ENCODE results near the gene PAX6. TPM values are rescaled to one million over a fixed set of nuclear protein-coding genes. Genes with fewer than 3 reads are reported as not detected.

PAX6 gene
- total RNA-seq, 2 experiments from 2014 or later = not detected

DNA sequence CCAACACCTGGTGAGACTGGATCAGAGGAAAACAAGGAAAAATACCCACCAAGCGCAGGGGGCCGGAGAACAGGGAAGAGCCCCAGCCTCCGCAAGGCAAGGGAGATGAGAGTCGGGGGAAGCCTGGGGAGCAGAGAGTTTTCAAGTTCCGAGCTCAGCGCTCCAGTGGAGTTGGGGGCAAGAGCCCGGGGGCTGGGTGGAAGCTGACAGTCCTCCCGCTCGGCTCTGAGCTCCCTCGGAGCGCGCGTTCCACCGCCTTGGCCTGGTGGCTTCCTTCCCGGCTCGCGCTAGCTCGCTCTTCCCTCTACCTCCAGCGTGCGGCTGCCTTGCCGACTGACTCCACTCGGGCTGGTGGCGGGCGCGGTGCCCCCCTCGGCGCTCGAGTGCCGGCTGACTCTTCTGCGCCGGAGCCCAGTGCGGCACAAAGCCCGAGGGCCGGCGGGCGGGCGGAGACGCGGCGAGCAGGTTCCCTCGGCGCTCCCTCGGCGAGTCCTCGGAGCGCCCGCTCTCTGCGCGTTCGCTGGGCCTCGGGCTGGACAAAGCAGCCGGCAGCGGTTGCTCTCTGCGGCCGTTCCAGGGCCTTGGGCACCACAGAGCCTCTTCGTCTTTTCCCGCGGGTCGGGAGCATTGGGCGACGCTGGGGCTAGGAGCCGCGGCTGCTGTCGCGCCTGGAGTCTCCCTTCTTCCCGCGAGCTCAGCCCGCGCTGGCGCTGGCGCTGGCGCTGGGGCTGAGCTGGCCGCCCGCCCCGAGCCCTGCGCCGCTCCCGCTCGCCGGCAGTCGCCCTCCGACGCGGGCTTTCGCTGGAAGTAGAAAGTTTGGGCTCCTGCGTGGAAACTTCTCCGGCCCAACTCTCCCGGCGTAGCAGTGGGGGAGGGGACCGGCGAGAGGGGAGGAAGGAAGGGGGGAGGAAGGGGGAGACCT is 1.0 kb downstream of the PAX6 start:
- Histone ChIP-seq H4K20me1 (ENCODE audit: insufficient read depth, low read length) (no peaks in the 10 kb centered on the region), H3K4me3 (ENCODE audit: low read depth, low read length, poor library complexity, severe bottlenecking) (no peak overlapping the region), H3K9me2 (ENCODE audit: insufficient read depth, low read length) (no peaks in the 10 kb centered on the region), H3K9me3 (ENCODE audit: low read length) (no peaks in the 10 kb centered on the region), H2AFZ (ENCODE audit: low read length) (no peak overlapping the region), H3K27ac (ENCODE audit: low read depth, low read length, poor library complexity, severe bottlenecking) (no peak overlapping the region), H3K79me2 (ENCODE audit: insufficient read depth, low read depth, low read length) (no peaks in the 10 kb centered on the region), H3K4me2 (ENCODE audit: low read length) (no peak overlapping the region), H3K36me3 (ENCODE audit: insufficient read depth, low read length) (no peaks in the 10 kb centered on the region), H3K4me1 (ENCODE audit: insufficient read depth, low read length, poor library complexity, severe bottlenecking) (no peaks in the 10 kb centered on the region)
- no peak for DNase-seq (ENCODE audit: low spot score)
- TF ChIP-seq, protein P1, sequence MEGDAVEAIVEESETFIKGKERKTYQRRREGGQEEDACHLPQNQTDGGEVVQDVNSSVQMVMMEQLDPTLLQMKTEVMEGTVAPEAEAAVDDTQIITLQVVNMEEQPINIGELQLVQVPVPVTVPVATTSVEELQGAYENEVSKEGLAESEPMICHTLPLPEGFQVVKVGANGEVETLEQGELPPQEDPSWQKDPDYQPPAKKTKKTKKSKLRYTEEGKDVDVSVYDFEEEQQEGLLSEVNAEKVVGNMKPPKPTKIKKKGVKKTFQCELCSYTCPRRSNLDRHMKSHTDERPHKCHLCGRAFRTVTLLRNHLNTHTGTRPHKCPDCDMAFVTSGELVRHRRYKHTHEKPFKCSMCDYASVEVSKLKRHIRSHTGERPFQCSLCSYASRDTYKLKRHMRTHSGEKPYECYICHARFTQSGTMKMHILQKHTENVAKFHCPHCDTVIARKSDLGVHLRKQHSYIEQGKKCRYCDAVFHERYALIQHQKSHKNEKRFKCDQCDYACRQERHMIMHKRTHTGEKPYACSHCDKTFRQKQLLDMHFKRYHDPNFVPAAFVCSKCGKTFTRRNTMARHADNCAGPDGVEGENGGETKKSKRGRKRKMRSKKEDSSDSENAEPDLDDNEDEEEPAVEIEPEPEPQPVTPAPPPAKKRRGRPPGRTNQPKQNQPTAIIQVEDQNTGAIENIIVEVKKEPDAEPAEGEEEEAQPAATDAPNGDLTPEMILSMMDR (conservative IDR thresholded peaks at IDR 0.05; ENCODE audit: low read length) = no peak
- TF ChIP-seq EZH2phosphoT487 (IDR thresholded peaks at IDR 0.05; ENCODE audit: borderline replicate concordance, low read depth, low read length) = no peak
- BruUV-seq (replicated peaks) = no TSS peak
- intact Hi-C loops (cut with micrococcal nuclease; ENCODE audit: unreplicated experiment) = no loop called here
- ChIA-PET POLR2A (no interaction called here), CTCF (ENCODE audit: unreplicated experiment) (no interaction called here)

DNA sequence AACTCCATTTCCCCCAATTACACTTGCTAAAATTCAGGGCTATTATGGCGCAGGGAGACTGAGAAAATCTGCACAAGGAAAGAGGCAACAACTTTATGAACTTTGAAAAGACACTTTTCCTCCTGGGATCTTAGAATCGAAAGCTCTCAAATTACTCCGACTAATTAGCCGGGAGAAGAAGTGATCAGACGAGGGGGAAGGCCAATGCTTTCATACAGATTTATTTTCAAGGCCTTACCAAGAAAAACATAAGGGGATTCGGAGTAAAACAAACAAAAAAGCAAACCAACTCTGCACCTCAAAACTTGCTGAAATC is 1.6 kb downstream of the PAX6 start:
- Histone ChIP-seq H3K9me2 (ENCODE audit: insufficient read depth, low read length) (no peaks in the 10 kb centered on the region), H3K9me3 (ENCODE audit: low read length) (no peaks in the 10 kb centered on the region), H3K4me1 (ENCODE audit: insufficient read depth, low read length, poor library complexity, severe bottlenecking) (no peaks in the 10 kb centered on the region), H3K79me2 (ENCODE audit: insufficient read depth, low read depth, low read length) (no peaks in the 10 kb centered on the region), H3K27ac (ENCODE audit: low read depth, low read length, poor library complexity, severe bottlenecking) (no peak overlapping the region), H4K20me1 (ENCODE audit: insufficient read depth, low read length) (no peaks in the 10 kb centered on the region), H3K36me3 (ENCODE audit: insufficient read depth, low read length) (no peaks in the 10 kb centered on the region), H3K4me2 (ENCODE audit: low read length) (no peak overlapping the region), H2AFZ (ENCODE audit: low read length) (no peak overlapping the region), H3K4me3 (ENCODE audit: low read depth, low read length, poor library complexity, severe bottlenecking) (no peak overlapping the region)
- intact Hi-C loops (cut with micrococcal nuclease; ENCODE audit: unreplicated experiment) = no loop called here
- no peak for DNase-seq (ENCODE audit: low spot score)
- BruUV-seq (replicated peaks) = no TSS peak
- ChIA-PET POLR2A (no interaction called here), CTCF (ENCODE audit: unreplicated experiment) (no interaction called here)
- TF ChIP-seq, protein P1 (conservative IDR thresholded peaks at IDR 0.05; ENCODE audit: low read length) = no peak
- TF ChIP-seq EZH2phosphoT487 (IDR thresholded peaks at IDR 0.05; ENCODE audit: borderline replicate concordance, low read depth, low read length) = no peak

Data from OCI-LY7 (cell line).